Bronchial epithelial cell (primary cell): Measurements from ENCODE around the gene MIX23. TPM values are rescaled to one million over a fixed set of nuclear protein-coding genes. Genes with fewer than 3 reads are reported as not detected.

Experiments
- DNase-seq: peaks from one replicate; pipeline ENCODE4 v3.0.0-alpha.2; 2010; ENCODE audit warnings: low read depth
- FAIRE-seq: peaks from 2 replicates; lab custom pipeline; 2011; peaks lifted over from hg19 to GRCh38; lab: Jason Lieb, UNC
- H3K27me3 ChIP-seq: 2 replicates; pipeline ENCODE4 v1.5.1; 2011; ENCODE audit warnings: low read length; ENCODE audit not compliant: control insufficient read depth, insufficient read depth
- H3K36me3 ChIP-seq: 2 replicates; pipeline ENCODE4 v1.5.1; 2011; ENCODE audit warnings: low read length; ENCODE audit not compliant: control insufficient read depth, insufficient read depth
- H3K4me3 ChIP-seq: 2 replicates; pipeline ENCODE4 v1.5.1; 2011; ENCODE audit warnings: mild to moderate bottlenecking, low read depth, low read length, control low read depth
- CTCF ChIP-seq: IDR thresholded peaks from 2 replicates; pipeline ENCODE4 v1.5.1; 2011; ENCODE audit warnings: mild to moderate bottlenecking, moderate library complexity, low read length, control low read depth, inconsistent platforms; ENCODE audit not compliant: insufficient read depth, severe bottlenecking
- total RNA-seq: library from RNA; depleted of rRNA; stranded (reverse); fragments of >200 nt; gene quantifications from 2 replicates; pipeline ENCODE4 v1.2.1, GENCODE V29; 2014

The MIX23 gene
- total RNA-seq, 1 donor from 2014 or later: 24.0 TPM

GRCh38 chr3:122324871-122325323 lies 58.1 kb downstream of the MIX23 start, which contains the start of gene CSTA:
CSTA (plus strand) TSS chr3:122325248; CDS start chr3:122325293, 45 bp downstream.
- peak within 1 kb of the TSS; percentile 47 for H3K4me3 ChIP-seq
- no peak for TF ChIP-seq CTCF
- DNase-seq (peak; percentile 99), FAIRE-seq (peak; percentile 92)
- H3K27me3 ChIP-seq: no peaks in the 10 kb centered on the region
- peaks cover 5% of the 10 kb centered on the region for H3K36me3 ChIP-seq

DNA sequence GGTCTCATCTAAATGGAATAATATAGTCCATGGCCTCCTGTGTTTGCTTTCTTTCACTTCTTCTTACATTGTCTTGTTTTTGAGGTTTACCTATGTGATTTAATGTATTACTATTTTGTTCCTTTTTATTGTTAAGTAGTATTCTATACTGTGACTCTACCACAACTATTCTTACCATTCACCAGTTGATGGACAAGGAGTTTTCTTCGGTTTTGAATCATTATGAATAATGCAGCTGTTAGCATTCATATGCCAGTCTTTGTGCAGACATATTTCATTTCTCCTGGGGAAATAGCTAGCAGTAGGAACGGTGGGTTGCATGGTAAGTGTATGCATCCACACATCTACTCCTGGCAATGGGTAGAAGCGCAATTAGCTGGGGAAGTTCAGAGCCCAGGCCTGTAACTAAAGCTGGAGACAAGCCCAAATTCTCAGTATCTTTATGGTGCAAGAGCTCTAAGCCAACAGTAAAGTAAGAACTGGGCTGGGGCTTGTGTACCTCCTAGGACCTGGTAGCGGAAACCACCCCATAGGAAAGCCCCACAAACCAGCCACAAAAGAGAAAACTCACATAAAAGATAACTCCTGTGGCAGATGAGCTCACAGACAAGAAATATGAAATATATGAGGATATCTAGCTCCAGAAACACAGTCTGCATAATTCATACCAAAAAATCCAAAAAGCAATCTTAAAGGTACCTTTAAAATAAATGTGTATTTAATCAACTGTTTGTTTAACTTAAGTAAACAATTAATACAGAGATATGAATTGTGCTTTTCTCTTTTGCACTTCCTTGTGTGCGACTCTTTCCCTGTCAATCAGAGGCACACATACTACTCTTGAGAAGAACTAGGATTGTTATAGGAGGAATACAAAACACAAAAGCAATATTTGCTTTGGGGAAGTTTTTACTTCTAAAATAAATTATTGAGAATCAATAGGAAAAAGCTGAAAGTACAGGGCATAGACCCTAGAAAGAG lies 60.6 kb downstream of the MIX23 start:
- H3K27me3 ChIP-seq: no peaks in the 10 kb centered on the region
- no peak overlapping the region for H3K4me3 ChIP-seq
- DNase-seq (no peak), FAIRE-seq (no peak)
- TF ChIP-seq CTCF: no peak
- H3K36me3 ChIP-seq: peaks cover 3% of the 10 kb centered on the region

- no peak overlapping the region for H3K4me3 ChIP-seq
- no peaks in the 10 kb centered on the region for H3K27me3 ChIP-seq
- FAIRE-seq (no peak), DNase-seq (peak; percentile 94)
- no peaks in the 10 kb centered on the region for H3K36me3 ChIP-seq
- no peak for TF ChIP-seq CTCF
These were observed 64.4 kb downstream of the MIX23 start for GRCh38 chr3:122318620-122319019.

DNA sequence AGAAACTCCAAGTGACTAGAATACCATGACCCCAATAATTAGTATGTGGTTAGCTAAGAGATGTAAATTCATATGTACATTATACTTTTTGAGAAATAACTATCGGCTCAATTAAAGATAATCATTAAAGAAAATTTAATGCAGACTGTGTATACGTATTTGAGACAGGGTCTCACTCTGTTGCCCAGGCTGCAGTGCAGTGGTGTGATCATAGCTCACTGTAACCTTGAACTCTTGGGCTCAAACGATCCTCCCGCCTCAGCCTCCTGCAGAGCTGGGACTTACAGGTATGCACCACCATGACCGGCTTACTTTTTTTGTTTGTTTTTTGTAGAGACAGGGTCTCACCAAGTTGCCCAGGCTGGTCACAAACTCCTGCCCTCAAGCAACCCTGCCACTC lies 66.7 kb downstream of the MIX23 start:
- DNase-seq: no peak
- no peak for FAIRE-seq
- Histone ChIP-seq H3K36me3 (no peaks in the 10 kb centered on the region), H3K4me3 (no peak overlapping the region), H3K27me3 (no peaks in the 10 kb centered on the region)
- no peak for TF ChIP-seq CTCF

- no peaks in the 10 kb centered on the region for H3K27me3 ChIP-seq
- H3K36me3 ChIP-seq: no peaks in the 10 kb centered on the region
- H3K4me3 ChIP-seq: no peak overlapping the region
- no peak for TF ChIP-seq CTCF
- DNase-seq (no peak), FAIRE-seq (peak; percentile 52)
These were observed 67.4 kb downstream of the MIX23 start for GRCh38 chr3:122315619-122316018.
